ENCODE measurements around the gene NAB2.
A peak's percentile ranks its signal among the peaks of the same experiment; 100 is the strongest.

DNA sequence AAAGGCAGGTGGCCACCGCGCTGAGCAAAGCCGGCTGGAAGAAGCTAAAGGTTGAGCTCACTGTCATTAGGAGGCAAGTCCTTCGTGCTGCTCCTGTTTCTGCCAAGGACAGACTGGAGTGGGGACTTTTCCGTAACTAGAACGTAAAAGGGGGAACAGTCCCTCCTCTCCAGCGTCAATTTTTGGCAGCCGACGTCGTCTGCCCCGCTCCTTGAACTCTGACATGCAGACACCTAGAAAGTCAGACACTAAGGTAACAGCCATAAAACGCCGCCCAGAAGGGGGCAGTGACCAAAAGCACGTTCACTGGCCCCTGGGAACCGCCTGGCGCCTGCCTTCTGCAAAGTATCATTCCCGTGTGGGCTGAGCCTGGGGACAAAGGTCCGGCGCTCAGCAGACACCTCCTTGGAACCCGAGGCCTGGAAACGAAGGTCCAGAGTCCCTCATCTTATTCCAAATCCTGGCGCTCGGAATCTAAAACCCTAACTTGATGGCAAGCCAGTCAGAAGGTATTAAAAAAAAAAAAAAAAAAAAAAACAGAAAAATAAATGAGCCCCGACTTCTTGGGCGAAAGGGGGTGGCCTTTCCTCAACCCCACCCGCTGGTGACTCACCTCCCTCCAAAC lies 38.3 kb downstream of the NAB2 start:
- TF ChIP-seq, protein P1, sequence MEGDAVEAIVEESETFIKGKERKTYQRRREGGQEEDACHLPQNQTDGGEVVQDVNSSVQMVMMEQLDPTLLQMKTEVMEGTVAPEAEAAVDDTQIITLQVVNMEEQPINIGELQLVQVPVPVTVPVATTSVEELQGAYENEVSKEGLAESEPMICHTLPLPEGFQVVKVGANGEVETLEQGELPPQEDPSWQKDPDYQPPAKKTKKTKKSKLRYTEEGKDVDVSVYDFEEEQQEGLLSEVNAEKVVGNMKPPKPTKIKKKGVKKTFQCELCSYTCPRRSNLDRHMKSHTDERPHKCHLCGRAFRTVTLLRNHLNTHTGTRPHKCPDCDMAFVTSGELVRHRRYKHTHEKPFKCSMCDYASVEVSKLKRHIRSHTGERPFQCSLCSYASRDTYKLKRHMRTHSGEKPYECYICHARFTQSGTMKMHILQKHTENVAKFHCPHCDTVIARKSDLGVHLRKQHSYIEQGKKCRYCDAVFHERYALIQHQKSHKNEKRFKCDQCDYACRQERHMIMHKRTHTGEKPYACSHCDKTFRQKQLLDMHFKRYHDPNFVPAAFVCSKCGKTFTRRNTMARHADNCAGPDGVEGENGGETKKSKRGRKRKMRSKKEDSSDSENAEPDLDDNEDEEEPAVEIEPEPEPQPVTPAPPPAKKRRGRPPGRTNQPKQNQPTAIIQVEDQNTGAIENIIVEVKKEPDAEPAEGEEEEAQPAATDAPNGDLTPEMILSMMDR (IDR thresholded peaks at IDR 0.05; ENCODE audit: low read depth, low read length, missing input control), result no peak
- TF ChIP-seq, protein P2, sequence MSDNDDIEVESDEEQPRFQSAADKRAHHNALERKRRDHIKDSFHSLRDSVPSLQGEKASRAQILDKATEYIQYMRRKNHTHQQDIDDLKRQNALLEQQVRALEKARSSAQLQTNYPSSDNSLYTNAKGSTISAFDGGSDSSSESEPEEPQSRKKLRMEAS (IDR thresholded peaks at IDR 0.05), result peak; percentile 84
- TF ChIP-seq, protein P3, sequence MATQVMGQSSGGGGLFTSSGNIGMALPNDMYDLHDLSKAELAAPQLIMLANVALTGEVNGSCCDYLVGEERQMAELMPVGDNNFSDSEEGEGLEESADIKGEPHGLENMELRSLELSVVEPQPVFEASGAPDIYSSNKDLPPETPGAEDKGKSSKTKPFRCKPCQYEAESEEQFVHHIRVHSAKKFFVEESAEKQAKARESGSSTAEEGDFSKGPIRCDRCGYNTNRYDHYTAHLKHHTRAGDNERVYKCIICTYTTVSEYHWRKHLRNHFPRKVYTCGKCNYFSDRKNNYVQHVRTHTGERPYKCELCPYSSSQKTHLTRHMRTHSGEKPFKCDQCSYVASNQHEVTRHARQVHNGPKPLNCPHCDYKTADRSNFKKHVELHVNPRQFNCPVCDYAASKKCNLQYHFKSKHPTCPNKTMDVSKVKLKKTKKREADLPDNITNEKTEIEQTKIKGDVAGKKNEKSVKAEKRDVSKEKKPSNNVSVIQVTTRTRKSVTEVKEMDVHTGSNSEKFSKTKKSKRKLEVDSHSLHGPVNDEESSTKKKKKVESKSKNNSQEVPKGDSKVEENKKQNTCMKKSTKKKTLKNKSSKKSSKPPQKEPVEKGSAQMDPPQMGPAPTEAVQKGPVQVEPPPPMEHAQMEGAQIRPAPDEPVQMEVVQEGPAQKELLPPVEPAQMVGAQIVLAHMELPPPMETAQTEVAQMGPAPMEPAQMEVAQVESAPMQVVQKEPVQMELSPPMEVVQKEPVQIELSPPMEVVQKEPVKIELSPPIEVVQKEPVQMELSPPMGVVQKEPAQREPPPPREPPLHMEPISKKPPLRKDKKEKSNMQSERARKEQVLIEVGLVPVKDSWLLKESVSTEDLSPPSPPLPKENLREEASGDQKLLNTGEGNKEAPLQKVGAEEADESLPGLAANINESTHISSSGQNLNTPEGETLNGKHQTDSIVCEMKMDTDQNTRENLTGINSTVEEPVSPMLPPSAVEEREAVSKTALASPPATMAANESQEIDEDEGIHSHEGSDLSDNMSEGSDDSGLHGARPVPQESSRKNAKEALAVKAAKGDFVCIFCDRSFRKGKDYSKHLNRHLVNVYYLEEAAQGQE (IDR thresholded peaks at IDR 0.05), result no peak
- TF ChIP-seq TAF1 (conservative IDR thresholded peaks at IDR 0.05), result peak; percentile 15
- peak; percentile 78 for TF ChIP-seq YY1 (IDR thresholded peaks at IDR 0.05)
- TF ChIP-seq, protein P4, sequence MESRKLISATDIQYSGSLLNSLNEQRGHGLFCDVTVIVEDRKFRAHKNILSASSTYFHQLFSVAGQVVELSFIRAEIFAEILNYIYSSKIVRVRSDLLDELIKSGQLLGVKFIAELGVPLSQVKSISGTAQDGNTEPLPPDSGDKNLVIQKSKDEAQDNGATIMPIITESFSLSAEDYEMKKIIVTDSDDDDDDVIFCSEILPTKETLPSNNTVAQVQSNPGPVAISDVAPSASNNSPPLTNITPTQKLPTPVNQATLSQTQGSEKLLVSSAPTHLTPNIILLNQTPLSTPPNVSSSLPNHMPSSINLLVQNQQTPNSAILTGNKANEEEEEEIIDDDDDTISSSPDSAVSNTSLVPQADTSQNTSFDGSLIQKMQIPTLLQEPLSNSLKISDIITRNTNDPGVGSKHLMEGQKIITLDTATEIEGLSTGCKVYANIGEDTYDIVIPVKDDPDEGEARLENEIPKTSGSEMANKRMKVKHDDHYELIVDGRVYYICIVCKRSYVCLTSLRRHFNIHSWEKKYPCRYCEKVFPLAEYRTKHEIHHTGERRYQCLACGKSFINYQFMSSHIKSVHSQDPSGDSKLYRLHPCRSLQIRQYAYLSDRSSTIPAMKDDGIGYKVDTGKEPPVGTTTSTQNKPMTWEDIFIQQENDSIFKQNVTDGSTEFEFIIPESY (IDR thresholded peaks at IDR 0.05), result no peak
- TF ChIP-seq, protein P5, sequence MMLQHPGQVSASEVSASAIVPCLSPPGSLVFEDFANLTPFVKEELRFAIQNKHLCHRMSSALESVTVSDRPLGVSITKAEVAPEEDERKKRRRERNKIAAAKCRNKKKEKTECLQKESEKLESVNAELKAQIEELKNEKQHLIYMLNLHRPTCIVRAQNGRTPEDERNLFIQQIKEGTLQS (IDR thresholded peaks at IDR 0.05), result peak; percentile 22
- no peak for TF ChIP-seq GABPA (IDR thresholded peaks at IDR 0.05 in 1 of 2, conservative IDR thresholded peaks at IDR 0.05 in 1 of 2)
- peak; percentile 61 to 66 for TF ChIP-seq RAD21 (IDR thresholded peaks at IDR 0.05)
- TF ChIP-seq JUND (IDR thresholded peaks at IDR 0.05), result peak; percentile 21 to 36
- TF ChIP-seq FOXA1 (IDR thresholded peaks at IDR 0.05), result no peak
- TF ChIP-seq SP1 (IDR thresholded peaks at IDR 0.05), result peak; percentile 63
- TF ChIP-seq EGR1 (IDR thresholded peaks at IDR 0.05; ENCODE audit: low read depth in 2 of 2), result peak; percentile 4 to 41
- TF ChIP-seq HNF4G (IDR thresholded peaks at IDR 0.05), result peak; percentile 75

Data from liver (tissue), 3 donors.